ENCODE results near the gene CEBPZOS. TPM values are rescaled to one million over a fixed set of nuclear protein-coding genes. Genes with fewer than 3 reads are reported as not detected.

Gene CEBPZOS
- total and polyA plus RNA-seq, 12 donors, result 27.3 to 190 (median 60.3) TPM

- peaks cover 0 to 13% (median 0%) of the 10 kb centered on the region in 9 donors for H3K4me1 ChIP-seq
- no peak within 1 kb of the TSS for H3K4me3 ChIP-seq
- no peaks in the 10 kb centered on the region for H3K36me3 ChIP-seq
- no peak for DNase-seq
- intact Hi-C loops (cut with DNase I), result loop anchor here in 1 of 10 donors (10.0 kb wide), 1 partner anchor 696 kb away; no protein-coding TSS in a partner anchor
- H3K27me3 ChIP-seq, result peaks cover 0 to 3% (median 0%) of the 10 kb centered on the region in 7 donors
- 89 to 95% methylated on average over 2 of the region's 2 CpGs for WGBS, 2 donors
- no peaks in the 10 kb centered on the region for H3K9me3 ChIP-seq
- ATAC-seq, result no peak
- no peak for TF ChIP-seq CTCF (IDR thresholded peaks at IDR 0.05)
- H3K27ac ChIP-seq, result peak within 1 kb of the TSS in 1 of 10 donors; percentile 47
These were observed 7.7 kb upstream of the CEBPZOS start, which contains the start of gene SULT6B1 for GRCh38 chr2:37188570-37188969. Gene SULT6B1 (minus strand): TSS chr2:37188670. CDS start chr2:37188640, 30 bp downstream.

GRCh38 chr2:37189452-37190153 lies 6.7 kb upstream of the CEBPZOS start:
- H3K4me1 ChIP-seq, result peaks cover 0 to 13% (median 0%) of the 10 kb centered on the region in 9 donors
- no peak for DNase-seq
- peaks cover 0 to 3% (median 0%) of the 10 kb centered on the region in 7 donors for H3K27me3 ChIP-seq
- no peak overlapping the region for H3K4me3 ChIP-seq
- H3K36me3 ChIP-seq, result no peaks in the 10 kb centered on the region
- peak overlapping the region in 1 of 10 donors; percentile 47 for H3K27ac ChIP-seq
- 73% methylated on average over 6 of the region's 6 CpGs for WGBS, 2 donors
- intact Hi-C loops (cut with DNase I), result loop anchor here in 1 of 10 donors (10.0 kb wide), 1 partner anchor 695 kb away; no protein-coding TSS in a partner anchor
- peak in 3 of 8 donors; percentile 42 to 47 (median 43) for ATAC-seq
- no peak for TF ChIP-seq CTCF (IDR thresholded peaks at IDR 0.05)
- H3K9me3 ChIP-seq, result no peaks in the 10 kb centered on the region

- DNase-seq, result no peak
- 83 to 88% methylated on average over 4 of the region's 4 CpGs for WGBS, 2 donors
- intact Hi-C loops (cut with DNase I), result no loop called here
- no peak for ATAC-seq
- Histone ChIP-seq H3K4me1 (peaks cover 0 to 13% (median 0%) of the 10 kb centered on the region in 9 donors), H3K27ac (peak overlapping the region in 1 of 10 donors; percentile 47), H3K9me3 (no peaks in the 10 kb centered on the region), H3K36me3 (no peaks in the 10 kb centered on the region), H3K27me3 (peaks cover 0 to 3% (median 0%) of the 10 kb centered on the region in 7 donors), H3K4me3 (no peak overlapping the region)
- TF ChIP-seq CTCF (IDR thresholded peaks at IDR 0.05), result no peak
These were observed 6.0 kb upstream of the CEBPZOS start for GRCh38 chr2:37190290-37190689.

- Histone ChIP-seq H3K4me3 (no peak overlapping the region), H3K27ac (peak overlapping the region in 1 of 10 donors; percentile 22), H3K27me3 (peaks cover 0 to 3% (median 0%) of the 10 kb centered on the region in 7 donors), H3K36me3 (no peaks in the 10 kb centered on the region), H3K9me3 (no peaks in the 10 kb centered on the region), H3K4me1 (peaks cover 0 to 16% (median 0%) of the 10 kb centered on the region in 9 donors)
- intact Hi-C loops (cut with DNase I), result no loop called here
- ATAC-seq, result no peak
- DNase-seq, result no peak
- WGBS, 2 donors, result 84 to 85% methylated on average over 4 of the region's 4 CpGs
- no peak for TF ChIP-seq CTCF (IDR thresholded peaks at IDR 0.05)
These were observed 5.0 kb upstream of the CEBPZOS start for GRCh38 chr2:37191253-37191652.

Measured in heart right ventricle (tissue), 16 donors.